H1 (cell line): ENCODE measurements around the gene TMEM178B. TPM values are rescaled to one million over a fixed set of nuclear protein-coding genes. Genes with fewer than 3 reads are reported as not detected.

Source experiments
- CTCF ChIA-PET: fragments of 300-600 bp; sonication (Branson Sonifier 250); formaldehyde crosslinking; loops from one replicate; lab custom pipeline; 2021; ENCODE audit not compliant: partially characterized antibody; lab: Charles Lee
- POLR2A ChIA-PET: fragments of 300-600 bp; sonication (Branson Sonifier 250); formaldehyde crosslinking; loops from one replicate; lab custom pipeline; 2021; ENCODE audit warnings: inconsistent platforms; ENCODE audit not compliant: partially characterized antibody; lab: Charles Lee
- DNase-seq, 2 experiments: peaks; one replicate each; pipeline versions ENCODE4 v3.0.0 to v3.0.0-alpha.2; 2010 to 2022; ENCODE audit warnings: low spot score in 2 of 2, low read depth in 1 of 2, mixed read lengths in 1 of 2
- FAIRE-seq: peaks from 2 replicates; lab custom pipeline; 2011; peaks lifted over from hg19 to GRCh38; lab: Jason Lieb, UNC
- H2AFZ ChIP-seq: 2 replicates; pipeline ENCODE4 v1.8.1; 2012; ENCODE audit warnings: low read length, inconsistent platforms
- H2AK5ac ChIP-seq: 2 replicates; pipeline ENCODE4 v1.6.1; 2013; ENCODE audit warnings: low read depth, low read length
- H2BK120ac ChIP-seq: replicated peaks from 2 replicates; pipeline ENCODE3; 2013; ENCODE audit warnings: low read depth, low read length, inconsistent platforms
- H2BK12ac ChIP-seq: 2 replicates; pipeline ENCODE4 v1.6.1; 2013; ENCODE audit warnings: low read depth, low read length
- H2BK15ac ChIP-seq: 2 replicates; pipeline ENCODE4 v1.6.1; 2013; ENCODE audit warnings: low read length
- H2BK20ac ChIP-seq: 2 replicates; pipeline ENCODE4 v1.6.1; 2013; ENCODE audit warnings: low read length
- H2BK5ac ChIP-seq: 2 replicates; pipeline ENCODE4 v1.6.1; 2013; ENCODE audit warnings: low read depth, low read length
- H3K14ac ChIP-seq: 2 replicates; pipeline ENCODE4 v1.6.1; 2013; ENCODE audit warnings: inconsistent platforms; ENCODE audit not compliant: insufficient read length
- H3K18ac ChIP-seq: 2 replicates; pipeline ENCODE4 v1.6.1; 2013; ENCODE audit warnings: low read length; ENCODE audit errors: extremely low read depth
- H3K23ac ChIP-seq: 2 replicates; pipeline ENCODE4 v1.6.1; 2013; ENCODE audit warnings: inconsistent platforms; ENCODE audit not compliant: insufficient read length
- H3K23me2 ChIP-seq: 2 replicates; pipeline ENCODE4 v1.6.1; 2013; ENCODE audit warnings: low read depth, low read length
- H3K27ac ChIP-seq: 2 replicates; pipeline ENCODE4 v1.6.1; 2011; ENCODE audit warnings: low read depth, low read length, inconsistent platforms
- H3K27me3 ChIP-seq, 4 experiments: replicated peaks in 1 of 4; 1 replicate in 1 of 4; 2 replicates in 3 of 4; pipeline versions ENCODE4 v1.6.1 to v1.8.1; 2011 to 2013; ENCODE audit warnings: low read length in 3 of 4, mild to moderate bottlenecking in 3 of 4, inconsistent platforms in 2 of 4, mixed read lengths in 2 of 4, moderate library complexity in 1 of 4; ENCODE audit not compliant: control insufficient read depth in 3 of 4, insufficient read depth in 3 of 4; ENCODE audit errors: extremely low read depth in 1 of 4
- H3K36me3 ChIP-seq, 4 experiments: 2 replicates each; pipeline versions ENCODE4 v1.6.1 to v1.8.1; 2011 to 2013; ENCODE audit warnings: mild to moderate bottlenecking in 4 of 4, low read length in 3 of 4, moderate library complexity in 2 of 4, control low read depth in 1 of 4, inconsistent platforms in 1 of 4; ENCODE audit not compliant: insufficient read depth in 4 of 4, control insufficient read depth in 2 of 4
- H3K4ac ChIP-seq: replicated peaks from 2 replicates; pipeline ENCODE3; 2013; ENCODE audit warnings: low read length, low read depth, mixed read lengths, inconsistent platforms; ENCODE audit not compliant: insufficient read length
- H3K4me1 ChIP-seq, 4 experiments: replicated peaks in 1 of 4; 1 replicate in 1 of 4; 2 replicates in 3 of 4; pipeline versions ENCODE4 v1.6.1 to v1.8.1; 2011 to 2013; ENCODE audit warnings: low read length in 3 of 4, inconsistent platforms in 2 of 4, mixed read lengths in 1 of 4; ENCODE audit not compliant: insufficient read depth in 4 of 4, control insufficient read depth in 3 of 4
- H3K4me2 ChIP-seq, 2 experiments: 2 replicates each; pipeline versions ENCODE4 v1.6.1 to v1.8.1; 2011 to 2013; ENCODE audit warnings: low read depth in 2 of 2, low read length in 2 of 2, control low read depth in 1 of 2, inconsistent platforms in 1 of 2, mild to moderate bottlenecking in 1 of 2; ENCODE audit not compliant: insufficient read depth in 1 of 2
- H3K4me3 ChIP-seq, 4 experiments: fragments of 200-600, 300-600 bp in 1 of 4; sonication (generic), shearing (Covaris generic), sonication (Bioruptor Twin) in 1 of 4; 2 replicates each; pipeline versions ENCODE4 v1.5.1 to v1.8.1; 2011 to 2016; ENCODE audit warnings: low read length in 4 of 4, low read depth in 3 of 4, control low read depth in 2 of 4, inconsistent platforms in 2 of 4, mild to moderate bottlenecking in 2 of 4, mixed read lengths in 1 of 4, moderate library complexity in 1 of 4; ENCODE audit not compliant: insufficient read depth in 2 of 4; ENCODE audit errors: extremely low read depth in 1 of 4
- H3K56ac ChIP-seq: replicated peaks from 2 replicates; pipeline ENCODE3; 2013; ENCODE audit warnings: low read depth, mild to moderate bottlenecking, mixed read lengths, low read length, inconsistent platforms; ENCODE audit not compliant: insufficient read length
- H3K79me1 ChIP-seq: 2 replicates; pipeline ENCODE4 v1.6.1; 2013; ENCODE audit warnings: low read depth, low read length, control low read depth
- H3K79me2 ChIP-seq, 2 experiments: 2 replicates each; pipeline versions ENCODE4 v1.6.1 to v1.8.1; 2012 to 2013; ENCODE audit warnings: low read length in 2 of 2, mild to moderate bottlenecking in 2 of 2, inconsistent platforms in 1 of 2; ENCODE audit not compliant: insufficient read depth in 2 of 2, control insufficient read depth in 1 of 2
- H3K9ac ChIP-seq, 4 experiments: replicated peaks in 1 of 4; 1 replicate in 1 of 4; 2 replicates in 3 of 4; pipeline versions ENCODE4 v1.6.1 to v1.8.1; 2011 to 2013; ENCODE audit warnings: low read depth in 3 of 4, low read length in 3 of 4, control low read depth in 2 of 4, mild to moderate bottlenecking in 2 of 4, moderate library complexity in 2 of 4, inconsistent platforms in 1 of 4; ENCODE audit errors: extremely low read depth in 1 of 4
- H3K9me3 ChIP-seq, 2 experiments: 2 replicates each; pipeline versions ENCODE4 v1.6.1 to v1.8.1; 2012 to 2013; ENCODE audit warnings: mild to moderate bottlenecking in 2 of 2, moderate library complexity in 2 of 2, control low read depth in 1 of 2, inconsistent platforms in 1 of 2, low read depth in 1 of 2, low read length in 1 of 2, mixed read lengths in 1 of 2; ENCODE audit not compliant: insufficient read depth in 2 of 2
- H4K20me1 ChIP-seq, 2 experiments: replicated peaks in 1 of 2; 2 replicates each; pipeline versions ENCODE3 to v1.8.1; 2011 to 2013; ENCODE audit warnings: inconsistent platforms in 2 of 2, low read length in 2 of 2, mild to moderate bottlenecking in 1 of 2; ENCODE audit not compliant: insufficient read depth in 2 of 2, control insufficient read depth in 1 of 2
- H4K5ac ChIP-seq: 2 replicates; pipeline ENCODE4 v1.6.1; 2013; ENCODE audit warnings: low read length, low read depth, mixed read lengths, inconsistent platforms; ENCODE audit not compliant: insufficient read length
- H4K8ac ChIP-seq: 2 replicates; pipeline ENCODE4 v1.8.0; 2013; ENCODE audit warnings: mild to moderate bottlenecking, moderate library complexity, low read length, inconsistent platforms; ENCODE audit not compliant: insufficient read depth; ENCODE audit errors: extremely low read depth
- H4K91ac ChIP-seq: replicated peaks from 2 replicates; pipeline ENCODE3; 2013; ENCODE audit warnings: low read length, mixed read lengths, inconsistent platforms; ENCODE audit not compliant: insufficient read length
- CHD2 ChIP-seq: IDR thresholded peaks from 2 replicates; pipeline ENCODE4 v1.6.1; 2012; ENCODE audit warnings: low read length, improper control_type of control experiment
- POLR2A ChIP-seq, 2 experiments: IDR thresholded peaks; 1 replicate in 1 of 2; 2 replicates in 1 of 2; pipeline ENCODE4 v1.6.1; 2011; ENCODE audit warnings: low read depth in 2 of 2, low read length in 2 of 2, mild to moderate bottlenecking in 2 of 2; ENCODE audit errors: control extremely low read depth in 1 of 2
- POU5F1 ChIP-seq: IDR thresholded peaks from 2 replicates; pipeline ENCODE4 v1.6.1; 2011; ENCODE audit warnings: low read depth, mild to moderate bottlenecking, low read length, moderate library complexity
- WGBS, 2 experiments: shearing (Covaris generic) in 1 of 2; methylation state at CpG; one replicate each; pipeline versions ENCODE4 v1.1.6 to v1.1.7; 2013 to 2015; ENCODE audit warnings: low lambda C conversion rate in 2 of 2, mixed read lengths in 2 of 2, inconsistent platforms in 1 of 2, low coverage in 1 of 2, missing lambda C conversion rate in 1 of 2; ENCODE audit not compliant: insufficient replicate concordance in 2 of 2, insufficient coverage in 1 of 2, insufficient read length in 1 of 2; ENCODE audit errors: extremely low coverage in 1 of 2, missing lambda C conversion rate in 1 of 2; 5-methylcytosine and 5-hydroxymethylcytosine counted together
- polyA plus RNA-seq, 7 experiments: library from polyadenylated mRNA; depleted of rRNA in 3 of 7; stranded (reverse) in 5 of 7; unstranded in 2 of 7; fragments of >200 nt in 5 of 7; fragments of 200-250 nt in 2 of 7; gene quantifications; 1 replicate in 5 of 7; 2 replicates in 1 of 7; 4 replicates in 1 of 7; pipeline versions ENCODE4 v1.2.1 to v1.2.3, GENCODE V29; 2011 to 2013; ENCODE audit warnings: missing spikeins in 2 of 7, mixed read lengths in 2 of 7
- total RNA-seq: library from RNA; stranded (reverse); fragmentation: NEBNext Ultra II Directional; extraction: Animal tissue kit (Norgen Biotek cat#: 25700); gene quantifications from 2 replicates; pipeline ENCODE4 v1.2.1, GENCODE V29; 2021
- TF ChIP-seq, protein P1 (sequence below): IDR thresholded peaks from 2 replicates; pipeline ENCODE4 v1.6.1; 2012; ENCODE audit warnings: inconsistent platforms

Gene TMEM178B
- total and polyA plus RNA-seq, 2 of the 8 experiments (the other 6 are each of a cell fraction or from before 2014, with no cell fraction given) = 5.3 to 18.1 TPM

- 75% methylated on average over 5 of the region's 5 CpGs; no CpG with 5 or more reads in 1 of the 2 experiments for WGBS, 2 experiments
- Histone ChIP-seq H3K4ac (no peak overlapping the region), H3K4me3 (no peak overlapping the region), H3K9me3 (no peaks in the 10 kb centered on the region), H3K23ac (no peak overlapping the region), H2BK5ac (no peak overlapping the region), H2AFZ (no peak overlapping the region), H3K56ac (no peak overlapping the region), H3K27ac (no peak overlapping the region), H3K9ac (no peak overlapping the region), H2BK120ac (no peak overlapping the region), H3K4me1 (peaks cover 0 to 2% (median under 1%) of the 10 kb centered on the region in 4 experiments; a peak in 3 of 7 replicates), H3K4me2 (no peak overlapping the region), H2BK15ac (no peak overlapping the region), H4K5ac (no peak overlapping the region), H4K20me1 (no peaks in the 10 kb centered on the region), H3K27me3 (no peaks in the 10 kb centered on the region), H3K18ac (no peak overlapping the region), H2BK12ac (no peak overlapping the region), H2BK20ac (no peak overlapping the region), H4K8ac (no peak overlapping the region), H3K79me1 (no peaks in the 10 kb centered on the region), H3K36me3 (no peaks in the 10 kb centered on the region), H4K91ac (no peak overlapping the region), H3K79me2 (no peaks in the 10 kb centered on the region), H3K23me2 (no peaks in the 10 kb centered on the region), H2AK5ac (no peak overlapping the region), H3K14ac (no peak overlapping the region)
- ChIA-PET CTCF (no interaction called here), POLR2A (no interaction called here)
- DNase-seq (no peak), FAIRE-seq (no peak)
- TF ChIP-seq CHD2 (no peak), POU5F1 (no peak), POLR2A (IDR thresholded peaks at IDR 0.05; ENCODE audit: control extremely low read depth in 1 of 2, low read depth in 2 of 2, low read length in 2 of 2) (no peak)
- TF ChIP-seq, protein P1, sequence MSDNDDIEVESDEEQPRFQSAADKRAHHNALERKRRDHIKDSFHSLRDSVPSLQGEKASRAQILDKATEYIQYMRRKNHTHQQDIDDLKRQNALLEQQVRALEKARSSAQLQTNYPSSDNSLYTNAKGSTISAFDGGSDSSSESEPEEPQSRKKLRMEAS = no peak
Observed at GRCh38 chr7:141190495-141190894, 116.6 kb downstream of the TMEM178B start.
